Measurements from ENCODE around the gene DCHS2.

The DCHS2 gene

GRCh38 chr4:154414371-154414770, 77.2 kb downstream of the DCHS2 start:
- DNase-seq, result no peak
- no peaks in the 10 kb centered on the region for H3K79me2 ChIP-seq (ENCODE audit: insufficient read depth, low read length)
- no peak for TF ChIP-seq EZH2 (IDR thresholded peaks at IDR 0.05; ENCODE audit: borderline replicate concordance, low read depth, low read length, severe bottlenecking)
- TF ChIP-seq, protein P1, sequence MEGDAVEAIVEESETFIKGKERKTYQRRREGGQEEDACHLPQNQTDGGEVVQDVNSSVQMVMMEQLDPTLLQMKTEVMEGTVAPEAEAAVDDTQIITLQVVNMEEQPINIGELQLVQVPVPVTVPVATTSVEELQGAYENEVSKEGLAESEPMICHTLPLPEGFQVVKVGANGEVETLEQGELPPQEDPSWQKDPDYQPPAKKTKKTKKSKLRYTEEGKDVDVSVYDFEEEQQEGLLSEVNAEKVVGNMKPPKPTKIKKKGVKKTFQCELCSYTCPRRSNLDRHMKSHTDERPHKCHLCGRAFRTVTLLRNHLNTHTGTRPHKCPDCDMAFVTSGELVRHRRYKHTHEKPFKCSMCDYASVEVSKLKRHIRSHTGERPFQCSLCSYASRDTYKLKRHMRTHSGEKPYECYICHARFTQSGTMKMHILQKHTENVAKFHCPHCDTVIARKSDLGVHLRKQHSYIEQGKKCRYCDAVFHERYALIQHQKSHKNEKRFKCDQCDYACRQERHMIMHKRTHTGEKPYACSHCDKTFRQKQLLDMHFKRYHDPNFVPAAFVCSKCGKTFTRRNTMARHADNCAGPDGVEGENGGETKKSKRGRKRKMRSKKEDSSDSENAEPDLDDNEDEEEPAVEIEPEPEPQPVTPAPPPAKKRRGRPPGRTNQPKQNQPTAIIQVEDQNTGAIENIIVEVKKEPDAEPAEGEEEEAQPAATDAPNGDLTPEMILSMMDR (IDR thresholded peaks at IDR 0.05; ENCODE audit: borderline replicate concordance, extremely low read depth, low read length, poor library complexity, severe bottlenecking), result no peak

GRCh38 chr4:154407443-154407842, 84.2 kb downstream of the DCHS2 start:
- Histone ChIP-seq H3K4me2 (ENCODE audit: insufficient read depth, low read length) (no peak overlapping the region), H3K36me3 (ENCODE audit: insufficient read depth, low read length) (no peaks in the 10 kb centered on the region), H3K9ac (ENCODE audit: low read depth, low read length) (no peak overlapping the region), H3K27ac (ENCODE audit: low read length) (no peak overlapping the region), H2AFZ (ENCODE audit: low read depth, low read length) (no peak overlapping the region), H3K4me3 (ENCODE audit: low read depth in 1 of 2, low read length in 2 of 2) (no peak overlapping the region), H3K4me1 (ENCODE audit: insufficient read depth, low read length) (no peaks in the 10 kb centered on the region), H3K79me2 (ENCODE audit: insufficient read depth, low read length) (no peaks in the 10 kb centered on the region), H4K20me1 (ENCODE audit: insufficient read depth, low read length) (no peaks in the 10 kb centered on the region), H3K27me3 (ENCODE audit: insufficient read depth, low read length, poor library complexity) (peaks cover 7% of the 10 kb centered on the region), H3K9me3 (ENCODE audit: insufficient read depth, low read length, severe bottlenecking) (no peaks in the 10 kb centered on the region)
- no peak for DNase-seq
- no peak for ATAC-seq (ENCODE audit: insufficient read depth, low read depth)
- TF ChIP-seq, protein P1 (IDR thresholded peaks at IDR 0.05; ENCODE audit: borderline replicate concordance, extremely low read depth, low read length, poor library complexity, severe bottlenecking), result no peak
- no peak for TF ChIP-seq EZH2 (IDR thresholded peaks at IDR 0.05; ENCODE audit: borderline replicate concordance, low read depth, low read length, severe bottlenecking)

More at GRCh38 chr4:154414371-154414770, 77.2 kb downstream of the DCHS2 start:
- H3K4me1 ChIP-seq (ENCODE audit: insufficient read depth, low read length), result peaks cover 16% of the 10 kb centered on the region
- no peak overlapping the region for H2AFZ ChIP-seq (ENCODE audit: low read depth, low read length)
- H3K9ac ChIP-seq (ENCODE audit: low read depth, low read length), result no peak overlapping the region
- H4K20me1 ChIP-seq (ENCODE audit: insufficient read depth, low read length), result no peaks in the 10 kb centered on the region
- H3K4me2 ChIP-seq (ENCODE audit: insufficient read depth, low read length), result no peak overlapping the region
- H3K4me3 ChIP-seq (ENCODE audit: low read depth in 1 of 2, low read length in 2 of 2), result no peak overlapping the region
- no peak for ATAC-seq (ENCODE audit: insufficient read depth, low read depth)
- peaks cover 24% of the 10 kb centered on the region for H3K27me3 ChIP-seq (ENCODE audit: insufficient read depth, low read length, poor library complexity)
- H3K27ac ChIP-seq (ENCODE audit: low read length), result no peak overlapping the region
- no peaks in the 10 kb centered on the region for H3K9me3 ChIP-seq (ENCODE audit: insufficient read depth, low read length, severe bottlenecking)
- no peaks in the 10 kb centered on the region for H3K36me3 ChIP-seq (ENCODE audit: insufficient read depth, low read length)

DNA sequence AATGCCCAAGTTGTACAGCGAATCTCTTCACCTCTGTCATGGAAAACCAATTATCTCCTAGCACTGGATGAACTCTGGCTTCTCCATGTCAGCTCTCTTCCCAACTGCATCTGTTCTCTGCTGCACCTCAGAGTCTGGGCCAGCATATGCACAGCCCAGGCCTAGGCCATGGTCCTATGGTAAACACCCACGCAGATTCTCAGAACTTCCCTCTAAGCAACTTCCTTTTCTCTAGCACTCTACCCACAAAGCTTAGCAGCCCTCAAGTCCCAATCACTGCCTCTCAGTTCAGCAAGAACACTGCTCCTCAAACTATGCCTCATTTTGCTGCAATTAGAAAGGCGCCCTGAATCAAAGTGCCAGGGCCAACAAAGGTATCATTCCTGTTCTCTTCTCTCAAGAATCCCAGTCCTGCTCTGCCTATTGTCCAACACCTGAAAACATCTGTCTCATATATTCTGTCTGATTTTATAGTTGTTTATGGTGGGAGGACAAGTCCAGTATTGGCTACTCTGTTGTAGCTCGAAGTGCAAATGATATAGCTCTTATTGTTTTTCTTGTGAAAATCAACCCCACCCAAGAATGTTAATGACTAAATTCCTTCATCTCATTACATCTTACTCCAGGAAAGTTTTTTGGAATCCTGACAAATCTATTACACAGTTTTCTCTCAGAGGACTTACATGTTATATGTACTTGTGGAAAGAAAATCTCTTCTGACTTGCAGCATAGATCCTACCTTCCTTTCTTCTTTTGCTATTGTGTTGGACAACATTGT, 85.4 kb downstream of the DCHS2 start:
- no peak overlapping the region for H3K27ac ChIP-seq (ENCODE audit: low read length)
- no peak overlapping the region for H3K4me2 ChIP-seq (ENCODE audit: insufficient read depth, low read length)
- no peak for DNase-seq
- peaks cover 7% of the 10 kb centered on the region for H3K27me3 ChIP-seq (ENCODE audit: insufficient read depth, low read length, poor library complexity)
- H3K9ac ChIP-seq (ENCODE audit: low read depth, low read length), result no peak overlapping the region
- H2AFZ ChIP-seq (ENCODE audit: low read depth, low read length), result no peak overlapping the region
- H3K79me2 ChIP-seq (ENCODE audit: insufficient read depth, low read length), result no peaks in the 10 kb centered on the region
- no peak overlapping the region for H3K4me3 ChIP-seq (ENCODE audit: low read depth in 1 of 2, low read length in 2 of 2)
- H3K9me3 ChIP-seq (ENCODE audit: insufficient read depth, low read length, severe bottlenecking), result no peaks in the 10 kb centered on the region
- H3K36me3 ChIP-seq (ENCODE audit: insufficient read depth, low read length), result no peaks in the 10 kb centered on the region
- no peaks in the 10 kb centered on the region for H4K20me1 ChIP-seq (ENCODE audit: insufficient read depth, low read length)
- no peaks in the 10 kb centered on the region for H3K4me1 ChIP-seq (ENCODE audit: insufficient read depth, low read length)
- TF ChIP-seq, protein P1 (IDR thresholded peaks at IDR 0.05; ENCODE audit: borderline replicate concordance, extremely low read depth, low read length, poor library complexity, severe bottlenecking), result no peak
- no peak for TF ChIP-seq EZH2 (IDR thresholded peaks at IDR 0.05; ENCODE audit: borderline replicate concordance, low read depth, low read length, severe bottlenecking)
- ATAC-seq (ENCODE audit: insufficient read depth, low read depth), result peak; percentile 39; the same call in 1 of the 3 replicates
